K562 (cell line): ENCODE results near the gene PRDX2. TPM values are rescaled to one million over a fixed set of nuclear protein-coding genes. Genes with fewer than 3 reads are reported as not detected.

Experiments
- ATAC-seq: fragments of 200-7000 bp; cut with Tn5 transposase; 3 replicates; pipeline ENCODE4 v1.9.1; 2020; ENCODE audit warnings: moderate library complexity
- Bru-seq: library from RNA; stranded (reverse); fragments of 400-500 nt; gene quantifications from one replicate; lab custom pipeline; 2021; lab: Mats Ljungman, UMichigan
- BruChase-seq, 2 experiments: library from RNA; stranded (reverse); fragments of 400-500 nt; gene quantifications; one replicate each; lab custom pipeline; 2021; lab: Mats Ljungman, UMichigan
- BruUV-seq: library from RNA; stranded (reverse); fragments of 400-500 nt; replicated peaks from 2 replicates; lab custom pipeline; 2021; lab: Mats Ljungman, UMichigan
- CTCF ChIA-PET: fragments of 300-600 bp; formaldehyde crosslinking; extraction: SDS; loops from one replicate; lab custom pipeline; 2021; ENCODE audit warnings: low intra/inter-chr PET ratio; lab: Yijun Ruan, JAX
- POLR2A ChIA-PET: fragments of 300-600, 350-650 bp; sonication (Branson Sonifier 250); formaldehyde crosslinking; extraction: SDS; loops from one replicate; lab custom pipeline; 2021; ENCODE audit warnings: antibody characterized with exemption, inconsistent platforms; lab: Yijun Ruan, JAX
- DNase-seq, 4 experiments: peaks; one replicate each; pipeline versions ENCODE4 v3.0.0 to v3.0.0-alpha.2; 2011 to 2018; ENCODE audit warnings: low spot score in 3 of 4, mixed read lengths in 3 of 4; ENCODE audit errors: extremely low read depth in 1 of 4
- FAIRE-seq: peaks from 2 replicates; lab custom pipeline; 2011; peaks lifted over from hg19 to GRCh38; lab: Jason Lieb, UNC
- H2AFZ ChIP-seq: 2 replicates; pipeline ENCODE4 v1.6.0; 2011; ENCODE audit warnings: low read depth, low read length, control low read depth, inconsistent platforms
- H3K27ac ChIP-seq: fragments of 200-600 bp; 3 replicates; pipeline ENCODE4 v1.8.0; 2011; ENCODE audit warnings: low read depth, mild to moderate bottlenecking, control low read depth, inconsistent platforms, low read length, moderate library complexity, mixed read lengths; ENCODE audit errors: extremely low read depth
- H3K27me3 ChIP-seq, 2 experiments: fragments of 300-600 bp in 1 of 2; 2 replicates in 1 of 2; 3 replicates in 1 of 2; pipeline versions ENCODE4 v1.6.0 to v1.8.0; 2011; ENCODE audit warnings: inconsistent platforms in 2 of 2, low read length in 2 of 2, mild to moderate bottlenecking in 1 of 2, mixed read lengths in 1 of 2, moderate library complexity in 1 of 2; ENCODE audit not compliant: control insufficient read depth in 2 of 2, insufficient read depth in 2 of 2
- H3K36me3 ChIP-seq: fragments of 300-600 bp; 3 replicates; pipeline ENCODE4 v1.8.0; 2011; ENCODE audit warnings: mild to moderate bottlenecking, low read length, inconsistent platforms; ENCODE audit not compliant: control insufficient read depth, insufficient read depth
- H3K4me1 ChIP-seq, 2 experiments: fragments of 200-600 bp in 1 of 2; replicated peaks in 1 of 2; 2 replicates in 1 of 2; 3 replicates in 1 of 2; pipeline versions ENCODE4 v1.5.1 to v1.8.0; 2011; ENCODE audit warnings: inconsistent platforms in 2 of 2, low read length in 2 of 2, mild to moderate bottlenecking in 1 of 2, mixed read lengths in 1 of 2, moderate library complexity in 1 of 2; ENCODE audit not compliant: control insufficient read depth in 2 of 2, insufficient read depth in 2 of 2
- H3K4me2 ChIP-seq: 2 replicates; pipeline ENCODE4 v1.6.1; 2011; ENCODE audit warnings: low read length, control low read depth, inconsistent platforms, mixed read lengths; ENCODE audit not compliant: insufficient read depth
- H3K4me3 ChIP-seq: fragments of 200-600 bp; sonication (generic), shearing (Covaris generic); 2 replicates; pipeline ENCODE4 v1.5.1; 2016; ENCODE audit warnings: control low read depth, inconsistent platforms
- H3K79me2 ChIP-seq: fragments of 200-600 bp; 3 replicates; pipeline ENCODE4 v1.8.0; 2011; ENCODE audit warnings: low read length, inconsistent platforms; ENCODE audit not compliant: control insufficient read depth, insufficient read depth
- H3K9ac ChIP-seq, 2 experiments: 2 replicates each; pipeline versions ENCODE4 v1.6.0 to v1.6.1; 2011; ENCODE audit warnings: low read depth in 2 of 2, low read length in 2 of 2, control low read depth in 1 of 2, inconsistent platforms in 1 of 2, mild to moderate bottlenecking in 1 of 2, mixed read lengths in 1 of 2; ENCODE audit not compliant: insufficient read depth in 1 of 2
- H3K9me1 ChIP-seq: one replicate; pipeline ENCODE4 v1.6.0; 2011; ENCODE audit warnings: inconsistent platforms, mild to moderate bottlenecking, low read length, moderate library complexity; ENCODE audit not compliant: control insufficient read depth, insufficient read depth
- H3K9me3 ChIP-seq: replicated peaks from 2 replicates; pipeline ENCODE4 v1.5.1; 2011; ENCODE audit warnings: low read depth, low read length, inconsistent platforms; ENCODE audit not compliant: control insufficient read depth, insufficient read depth
- H4K20me1 ChIP-seq: replicated peaks from 2 replicates; pipeline ENCODE4 v1.6.1; 2011; ENCODE audit warnings: low read length, inconsistent platforms, mixed read lengths; ENCODE audit not compliant: control insufficient read depth, insufficient read depth
- ERF ChIP-seq: fragments of 450-650 bp; formaldehyde crosslinking; IDR thresholded peaks from 2 replicates; pipeline ENCODE4 v1.4.0; 2020; ENCODE audit warnings: mild to moderate bottlenecking, mixed read lengths
- KDM1A ChIP-seq, 2 experiments: fragments of 450-650 bp; IDR thresholded peaks; 2 replicates each; pipeline ENCODE4 v1.6.1; 2016; ENCODE audit warnings: mild to moderate bottlenecking in 2 of 2
- KLF10 ChIP-seq: fragments of 250-450 bp; sonication (Bioruptor Pico); IDR thresholded peaks from 2 replicates; pipeline ENCODE4 v1.6.1; 2021; ENCODE audit warnings: matching md5 sums
- MYBL2 ChIP-seq, 2 experiments: fragments of 450-650 bp in 1 of 2; sonication (generic) in 1 of 2; formaldehyde crosslinking in 1 of 2; IDR thresholded peaks; 2 replicates each; pipeline versions ENCODE4 v1.6.1 to v1.8.1; 2017 to 2022; ENCODE audit warnings: borderline replicate concordance in 1 of 2, inconsistent platforms in 1 of 2, low read depth in 1 of 2, mild to moderate bottlenecking in 1 of 2, missing genetic modification reagents in 1 of 2, moderate library complexity in 1 of 2
- NCOA2 ChIP-seq, 2 experiments: fragments of 450-650 bp; IDR thresholded peaks; 2 replicates each; pipeline ENCODE4 v1.6.1; 2018; ENCODE audit warnings: mild to moderate bottlenecking in 2 of 2, moderate library complexity in 1 of 2; ENCODE audit not compliant: partially characterized antibody in 2 of 2
- NR2C2 ChIP-seq, 2 experiments: fragments of 200-800 bp in 1 of 2; sonication (Bioruptor generic) in 1 of 2; sonication (generic) in 1 of 2; formaldehyde crosslinking in 1 of 2; IDR thresholded peaks; 2 replicates each; pipeline versions ENCODE4 v1.6.1 to v1.8.0; 2016 to 2022; ENCODE audit warnings: mild to moderate bottlenecking in 1 of 2, missing compliant biosample characterization in 1 of 2, missing genetic modification characterization in 1 of 2, missing genetic modification reagents in 1 of 2
- PRMT5 ChIP-seq: sonication (generic); formaldehyde crosslinking; IDR thresholded peaks from 2 replicates; pipeline ENCODE4 v1.5.0; 2020; ENCODE audit warnings: missing genetic modification reagents
- RBM17 ChIP-seq: fragments of 200-400 bp; formaldehyde crosslinking; IDR thresholded peaks from 2 replicates; pipeline ENCODE4 v1.6.1; 2017; ENCODE audit warnings: low read depth, mild to moderate bottlenecking, low read length, borderline replicate concordance
- RFX1 ChIP-seq: fragments of 450-650 bp; IDR thresholded peaks from 2 replicates; pipeline ENCODE4 v1.6.1; 2016; ENCODE audit warnings: mild to moderate bottlenecking, moderate library complexity
- ZFP30 ChIP-seq: fragments of 250-450 bp; sonication (Bioruptor Pico); IDR thresholded peaks from 2 replicates; pipeline ENCODE4 v1.8.0; 2022; ENCODE audit warnings: moderate library complexity, mild to moderate bottlenecking, inconsistent platforms, borderline replicate concordance
- ZNF41 ChIP-seq: fragments of 250-450 bp; sonication (Bioruptor Pico); conservative IDR thresholded peaks from 2 replicates; pipeline ENCODE4 v1.4.0; 2020; ENCODE audit warnings: mild to moderate bottlenecking
- ZNF695 ChIP-seq: fragments of 450-650 bp; formaldehyde crosslinking; IDR thresholded peaks from 2 replicates; pipeline ENCODE4 v1.4.0; 2020; ENCODE audit warnings: mild to moderate bottlenecking, moderate library complexity
- WGBS: fragments of 100-300 bp; shearing (Covaris generic); methylation state at CpG from one replicate; pipeline ENCODE4 v1.1.6; 2016; ENCODE audit warnings: low coverage, mixed read lengths; ENCODE audit not compliant: insufficient coverage; ENCODE audit errors: missing lambda C conversion rate; 5-methylcytosine and 5-hydroxymethylcytosine counted together
- in situ Hi-C: fragments of 300-500 bp; cut with MboI; formaldehyde crosslinking; loops from 4 replicates; pipeline ENCODE4 v1.15.0; 2018; ENCODE audit warnings: inconsistent platforms, mixed read lengths
- intact Hi-C: fragments of 100-400 bp; cut with micrococcal nuclease; formaldehyde crosslinking; loops from 2 replicates; pipeline ENCODE4 v1.14.2; 2022
- long read RNA-seq, 3 experiments: library from polyadenylated mRNA in 2 of 3; library from RNA in 1 of 3; unstranded in 2 of 3; stranded (forward) in 1 of 3; transcript quantifications; one replicate each; pipeline ENCODE4 v2.0.0, GENCODE V29; 2019 to 2022
- polyA minus RNA-seq, 3 experiments: library from RNA; depleted of rRNA, polyadenylated mRNA; stranded (reverse); fragments of >200 nt; gene quantifications; 2 replicates each; pipeline ENCODE4 v1.2.3, GENCODE V29; 2011
- polyA plus RNA-seq, 8 experiments: library from polyadenylated mRNA; depleted of rRNA in 4 of 8; stranded (reverse) in 5 of 8; unstranded in 3 of 8; fragments of >200 nt; fragmentation: Nextera tagmentation in 2 of 8; fragmentation: Illumina TruSeq in 1 of 8; extraction: Ambion mirVana in 2 of 8; extraction: Trizol in 1 of 8; gene quantifications; 2 replicates each; pipeline versions ENCODE4 v1.2.1 to v1.2.3, GENCODE V29; 2011 to 2014; ENCODE audit warnings: inconsistent platforms in 1 of 8, missing spikeins in 1 of 8
- total RNA-seq, 7 experiments: library from RNA; depleted of rRNA in 6 of 7; stranded (reverse); fragments of >200 nt in 6 of 7; fragmentation: Illumina TruSeq in 2 of 7; extraction: Trizol in 2 of 7; gene quantifications; 2 replicates each; pipeline versions ENCODE4 v1.2.1 to v1.2.3, GENCODE V29; 2011 to 2021; ENCODE audit warnings: low replicate concordance in 1 of 7
- TF ChIP-seq, protein P1 (sequence below), 2 experiments: fragments of 200-800 bp in 1 of 2; sonication (Bioruptor generic) in 1 of 2; sonication (generic) in 1 of 2; formaldehyde crosslinking in 1 of 2; IDR thresholded peaks in 1 of 2; conservative IDR thresholded peaks in 1 of 2; 2 replicates each; pipeline versions ENCODE4 v1.5.0 to v1.6.1; 2016 to 2020; ENCODE audit warnings: missing compliant biosample characterization in 1 of 2, missing genetic modification characterization in 1 of 2, missing genetic modification reagents in 1 of 2

Gene PRDX2
- 60.0 and 151 TPM in 2 replicates for total RNA-seq (2011; cell fraction: chromatin; rRNA removed; ENCODE audit: low replicate concordance)
- 145 and 159 TPM in 2 replicates for total RNA-seq (2011; cell fraction: nucleolus; rRNA removed)
- total RNA-seq (2011; cell fraction: nucleoplasm; rRNA removed), result 97.9 and 99.4 TPM in 2 replicates
- total RNA-seq (2014; rRNA removed), result 416 and 546 TPM in 2 replicates
- 152 and 249 TPM in 2 replicates for total RNA-seq (2014; rRNA removed; fragmentation: Illumina TruSeq; extraction: Trizol)
- 343 and 347 TPM in 2 replicates for total RNA-seq (2015; rRNA removed; fragmentation: Illumina TruSeq; extraction: Trizol)
- total RNA-seq (2021), result 415 and 416 TPM in 2 replicates
- 206 and 256 TPM in 2 replicates for polyA plus RNA-seq (2011; rRNA removed)
- polyA plus RNA-seq (2011; cell fraction: cytosol; rRNA removed), result 525 and 683 TPM in 2 replicates
- polyA plus RNA-seq (2011; cell fraction: nucleus; rRNA removed), result 194 and 225 TPM in 2 replicates
- 497 and 514 TPM in 2 replicates for polyA plus RNA-seq (2012)
- 650 and 698 TPM in 2 replicates for polyA plus RNA-seq (2014; fragmentation: Illumina TruSeq; extraction: Trizol)
- polyA plus RNA-seq (2014; fragmentation: Nextera tagmentation; extraction: Ambion mirVana), result 1,000 to 10,000 TPM in 1 of 2 experiments, 100 to 1,000 TPM in 1; 938 to 1,183 TPM
- polyA plus RNA-seq (2014; rRNA removed), result 280 and 401 TPM in 2 replicates
- 113 and 153 TPM in 2 replicates for polyA minus RNA-seq (2011; rRNA and poly(A)+ RNA removed)
- polyA minus RNA-seq (2011; cell fraction: cytosol; rRNA and poly(A)+ RNA removed), result 241 TPM in 2 replicates
- 31.6 and 53.0 TPM in 2 replicates for polyA minus RNA-seq (2011; cell fraction: nucleus; rRNA and poly(A)+ RNA removed)
- percentile 90 among the genes with signal in this experiment for Bru-seq, nascent RNA
- percentile 86 among the genes with signal in this experiment for BruChase-seq, experiment 1, labeled RNA remaining after a 2-hour chase
- percentile 86 among the genes with signal in this experiment for BruChase-seq, experiment 2, labeled RNA remaining after a 6-hour chase
- long read RNA-seq, experiment 1, transcript PRDX2-202 (5 exons, 784 nt), result minor isoform, 13 of 944 reads
- long read RNA-seq, experiment 1, transcript PRDX2-201 (6 exons, 987 nt), result major isoform, 818 of 944 reads
- long read RNA-seq, experiment 1, partial matches to known transcripts, result 95 of 944 reads
- long read RNA-seq, experiment 1, other reads (novel, unspliced or antisense), result 16 of 944 reads
- long read RNA-seq, experiment 2, transcript PRDX2-201 (6 exons, 987 nt), result major isoform, 550 of 669 reads
- long read RNA-seq, experiment 2, partial matches to known transcripts, result 83 of 669 reads
- long read RNA-seq, experiment 2, other reads (novel, unspliced or antisense), result 35 of 669 reads
- long read RNA-seq, experiment 3, transcript PRDX2-201 (6 exons, 987 nt), result major isoform, 1,017 of 1,053 reads
- long read RNA-seq, experiment 3, partial matches to known transcripts, result 25 of 1,053 reads
- long read RNA-seq, experiment 3, other reads (novel, unspliced or antisense), result 8 of 1,053 reads

DNA sequence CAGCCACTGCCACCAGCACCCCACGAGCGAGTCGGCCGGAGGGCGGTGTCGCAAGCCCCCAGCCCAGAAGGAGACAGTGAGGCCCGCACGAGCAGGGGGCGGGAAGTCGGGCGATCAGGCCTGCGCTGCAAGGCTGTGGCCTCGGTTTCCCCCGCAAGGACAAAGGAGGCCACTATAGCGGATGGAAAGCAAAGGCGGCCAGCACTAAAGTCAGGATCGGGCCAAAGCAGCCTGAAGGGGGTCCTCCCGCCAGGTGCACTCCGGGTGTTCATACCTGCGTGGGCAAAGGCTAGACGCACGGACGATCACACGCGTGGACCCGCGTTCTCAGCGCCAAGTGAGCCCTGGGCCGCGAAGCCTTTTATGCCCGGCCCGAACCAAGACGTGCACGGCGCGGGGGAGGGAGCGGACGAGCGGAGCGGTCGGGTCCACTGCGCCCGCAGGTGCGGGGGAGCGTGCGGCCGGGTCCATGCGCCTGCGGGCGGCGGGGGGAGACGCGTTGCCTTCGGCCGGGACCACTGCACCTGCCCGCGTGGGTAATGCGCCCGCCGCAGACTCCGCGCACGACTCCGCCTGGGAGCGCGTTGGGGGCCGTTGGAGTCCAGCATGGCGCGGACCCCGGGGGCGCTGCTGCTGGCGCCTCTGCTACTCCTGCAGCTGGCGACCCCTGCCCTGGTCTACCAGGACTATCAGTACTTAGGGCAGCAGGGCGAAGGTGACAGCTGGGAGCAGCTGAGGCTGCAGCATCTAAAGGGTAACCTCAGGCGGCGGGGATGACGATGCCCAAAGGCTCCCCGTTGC, at the start of gene PRDX2, which contains the start of gene THSD8:
Gene PRDX2, minus strand, starts transcription at position 335 of the 801 bp plus-strand sequence. CDS start 539 bp downstream, outside the sequence.
Gene THSD8, plus strand, starts transcription at position 604 of the 801 bp plus-strand sequence. Its CDS starts 3 bp downstream, at position 607.
- Histone ChIP-seq H2AFZ (peak within 1 kb of the TSS; percentile 97), H3K9me1 (no peaks in the 10 kb centered on the region), H3K9me3 (no peaks in the 10 kb centered on the region), H3K4me1 (peaks cover 25 to 60% of the 10 kb centered on the region in 2 experiments; a peak in 4 of 5 replicates), H3K27me3 (no peaks in the 10 kb centered on the region), H4K20me1 (no peaks in the 10 kb centered on the region), H3K4me3 (peak within 1 kb of the TSS; percentile 76), H3K9ac (peak within 1 kb of the TSS; percentile 90 to 96), H3K36me3 (peaks cover 32% of the 10 kb centered on the region; the same call in 2 of the 3 replicates), H3K79me2 (peaks cover 33% of the 10 kb centered on the region), H3K4me2 (peak within 1 kb of the TSS; percentile 82), H3K27ac (peak within 1 kb of the TSS; percentile 90)
- peak; percentile 72 for FAIRE-seq
- peak; percentile 83 for ATAC-seq
- under 1% methylated on average over 74 of the region's 78 CpGs for WGBS
- ChIA-PET POLR2A (interaction anchor here (0.6 to 2.7 kb wide), 7 partner anchors 9 to 42 kb away, joined by 3 to 29 read pairs (median 5); partner anchors contain the start of gene JUNB), CTCF (interaction anchor here (0.6 kb wide), 1 partner anchor 500 kb away, joined by 3 read pairs; no protein-coding TSS in a partner anchor)
- intact Hi-C loops (no loop called here), in situ Hi-C loops (no loop called here)
- BruUV-seq, result no TSS peak
- peak; percentile 88 to 93 (median 90) for DNase-seq
- TF ChIP-seq ZFP30 (CRISPR knock-in tag), result no peak
- TF ChIP-seq ERF (CRISPR knock-in tag), result no peak; the same call in 1 of the 2 replicates
- no peak for TF ChIP-seq MYBL2 (IDR thresholded peaks at IDR 0.05; ENCODE audit: low read depth)
- TF ChIP-seq MYBL2 (CRISPR knock-in tag; IDR thresholded peaks at IDR 0.05; ENCODE audit: borderline replicate concordance), result no peak
- TF ChIP-seq ZNF695 (CRISPR knock-in tag), result no peak
- no peak for TF ChIP-seq RFX1
- no peak for TF ChIP-seq PRMT5 (CRISPR knock-in tag)
- TF ChIP-seq ZNF41, result no peak
- TF ChIP-seq RBM17, result no peak
- no peak for TF ChIP-seq KLF10 (CRISPR knock-in tag)
- TF ChIP-seq NCOA2 (IDR thresholded peaks at IDR 0.05; ENCODE audit: partially characterized antibody in 2 of 2), result no peak
- TF ChIP-seq, protein P1, sequence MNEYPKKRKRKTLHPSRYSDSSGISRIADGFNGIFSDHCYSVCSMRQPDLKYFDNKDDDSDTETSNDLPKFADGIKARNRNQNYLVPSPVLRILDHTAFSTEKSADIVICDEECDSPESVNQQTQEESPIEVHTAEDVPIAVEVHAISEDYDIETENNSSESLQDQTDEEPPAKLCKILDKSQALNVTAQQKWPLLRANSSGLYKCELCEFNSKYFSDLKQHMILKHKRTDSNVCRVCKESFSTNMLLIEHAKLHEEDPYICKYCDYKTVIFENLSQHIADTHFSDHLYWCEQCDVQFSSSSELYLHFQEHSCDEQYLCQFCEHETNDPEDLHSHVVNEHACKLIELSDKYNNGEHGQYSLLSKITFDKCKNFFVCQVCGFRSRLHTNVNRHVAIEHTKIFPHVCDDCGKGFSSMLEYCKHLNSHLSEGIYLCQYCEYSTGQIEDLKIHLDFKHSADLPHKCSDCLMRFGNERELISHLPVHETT (CRISPR knock-in tag; conservative IDR thresholded peaks at IDR 0.05 in 1 of 2, IDR thresholded peaks at IDR 0.05 in 1 of 2), result 0 out of 4 replicates have a peak, but pooled peaks of 1 of the 2 experiments have one; percentile 48
- no peak; the same call in none of the 2 replicates for TF ChIP-seq NR2C2 (CRISPR knock-in tag; IDR thresholded peaks at IDR 0.05)
- TF ChIP-seq NR2C2 (tag; IDR thresholded peaks at IDR 0.05), result peak; percentile 74
- no peak for TF ChIP-seq KDM1A (IDR thresholded peaks at IDR 0.05)
